MM.1S (cell line): Measurements from ENCODE around the gene OPRL1.

Source experiments
- CTCF ChIP-seq: fragments of 300-600 bp; sonication (generic); IDR thresholded peaks from 2 replicates; pipeline ENCODE4 v1.5.1; 2016; ENCODE audit warnings: antibody characterized with exemption, low read length, mixed read lengths
- EZH2 ChIP-seq: fragments of 300-600 bp; sonication (generic); optimal IDR thresholded peaks from 2 replicates; pipeline ENCODE3; 2017; ENCODE audit warnings: low read depth, mild to moderate bottlenecking, antibody characterized with exemption, low read length, mixed read lengths
- EZH2phosphoT487 ChIP-seq: fragments of 300-600 bp; sonication (generic); IDR thresholded peaks from 2 replicates; pipeline ENCODE4 v1.6.1; 2018; ENCODE audit warnings: antibody characterized with exemption, low read length

DNA sequence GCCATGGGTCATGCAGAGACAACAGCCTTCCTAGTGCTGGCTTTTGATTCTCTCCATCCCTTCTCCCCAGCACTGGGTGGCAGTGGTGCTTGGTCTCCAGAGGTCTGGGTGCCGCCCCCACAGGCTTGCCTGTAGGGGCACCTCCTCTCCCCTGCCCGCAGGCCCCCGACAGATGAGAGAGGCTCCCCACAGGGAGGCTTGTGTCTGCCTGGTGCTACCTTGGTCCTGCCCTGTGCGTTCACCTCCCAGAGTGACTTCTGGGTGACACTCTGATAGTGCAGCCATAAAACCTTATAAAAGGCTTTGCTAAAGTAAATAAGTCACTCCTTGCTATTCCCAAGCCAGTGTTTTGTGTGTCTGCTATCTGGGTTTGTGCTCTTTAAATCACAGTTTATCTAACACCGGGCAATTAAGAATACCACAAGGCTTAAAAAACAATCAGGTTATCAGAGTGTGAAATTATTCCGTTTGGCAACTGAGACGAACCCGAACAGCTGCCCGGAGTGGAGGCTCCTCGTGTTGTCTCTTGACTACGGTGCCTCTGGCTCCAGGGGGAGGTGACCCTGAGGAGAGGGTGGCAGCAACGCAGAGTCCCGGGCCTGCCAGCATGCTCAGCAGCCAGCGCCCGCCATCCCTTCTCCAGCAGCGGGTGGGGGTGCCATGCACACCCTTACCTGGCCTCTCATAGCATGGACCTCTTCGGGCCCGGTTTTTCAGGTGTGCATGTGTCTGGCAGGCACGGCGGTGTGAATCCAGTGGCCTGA is 49.3 kb upstream of the OPRL1 start:
- TF ChIP-seq CTCF, result no peak
- no peak for TF ChIP-seq EZH2
- no peak for TF ChIP-seq EZH2phosphoT487
